ENCODE data around the gene TSPEAR.

TSPEAR gene

GRCh38 chr21:44571844-44572782 lies 139.3 kb downstream of the TSPEAR start:
- Histone ChIP-seq H3K79me2 (ENCODE audit: insufficient read depth, low read length) (no peaks in the 10 kb centered on the region), H3K36me3 (ENCODE audit: insufficient read depth, low read length) (no peaks in the 10 kb centered on the region; the same call in 1 of the 2 replicates), H3K4me2 (ENCODE audit: low read length) (no peak overlapping the region), H4K20me1 (ENCODE audit: insufficient read depth, low read length) (no peaks in the 10 kb centered on the region), H3K9me3 (ENCODE audit: low read length) (peaks cover under 1% of the 10 kb centered on the region; the same call in 1 of the 2 replicates), H3K9me2 (ENCODE audit: low read depth, low read length) (no peaks in the 10 kb centered on the region), H3K27me3 (ENCODE audit: insufficient read depth, low read length) (peaks cover 8% of the 10 kb centered on the region; the same call in 1 of the 2 replicates), H3K9ac (ENCODE audit: low read length) (no peak overlapping the region), H2AFZ (ENCODE audit: low read length) (no peak overlapping the region), H3K27ac (ENCODE audit: low read depth, low read length, poor library complexity, severe bottlenecking) (no peak overlapping the region), H3K4me1 (ENCODE audit: insufficient read depth, low read length, severe bottlenecking) (no peaks in the 10 kb centered on the region), H3F3A (ENCODE audit: insufficient read depth, low read length) (no peaks in the 10 kb centered on the region), H3K4me3 (ENCODE audit: low read depth, low read length, poor library complexity, severe bottlenecking) (no peak overlapping the region)
- TF ChIP-seq CTCF (IDR thresholded peaks at IDR 0.05; ENCODE audit: low read length), result no peak
- no peak for TF ChIP-seq EZH2 (IDR thresholded peaks at IDR 0.05; ENCODE audit: borderline replicate concordance, low read length)

GRCh38 chr21:44571296-44571695 lies 140.1 kb downstream of the TSPEAR start:
- Histone ChIP-seq H3K27ac (ENCODE audit: low read depth, low read length, poor library complexity, severe bottlenecking) (no peak overlapping the region), H2AFZ (ENCODE audit: low read length) (no peak overlapping the region)
- TF ChIP-seq EZH2 (IDR thresholded peaks at IDR 0.05; ENCODE audit: borderline replicate concordance, low read length) (no peak), CTCF (IDR thresholded peaks at IDR 0.05; ENCODE audit: low read length) (no peak)

GRCh38 chr21:44569861-44570517 lies 141.4 kb downstream of the TSPEAR start:
- H3K9me2 ChIP-seq (ENCODE audit: low read depth, low read length), result no peaks in the 10 kb centered on the region
- no peak overlapping the region for H3K4me3 ChIP-seq (ENCODE audit: low read depth, low read length, poor library complexity, severe bottlenecking)
- H4K20me1 ChIP-seq (ENCODE audit: insufficient read depth, low read length), result no peaks in the 10 kb centered on the region
- H3F3A ChIP-seq (ENCODE audit: insufficient read depth, low read length), result no peaks in the 10 kb centered on the region
- TF ChIP-seq CTCF (IDR thresholded peaks at IDR 0.05; ENCODE audit: low read length) (no peak), EZH2 (IDR thresholded peaks at IDR 0.05; ENCODE audit: borderline replicate concordance, low read length) (no peak)
- peaks cover 8% of the 10 kb centered on the region; the same call in 1 of the 2 replicates for H3K27me3 ChIP-seq (ENCODE audit: insufficient read depth, low read length)
- no peaks in the 10 kb centered on the region for H3K9me3 ChIP-seq (ENCODE audit: low read length)
- H3K9ac ChIP-seq (ENCODE audit: low read length), result no peak overlapping the region
- H3K27ac ChIP-seq (ENCODE audit: low read depth, low read length, poor library complexity, severe bottlenecking), result no peak overlapping the region
- H2AFZ ChIP-seq (ENCODE audit: low read length), result no peak overlapping the region
- no peaks in the 10 kb centered on the region for H3K4me1 ChIP-seq (ENCODE audit: insufficient read depth, low read length, severe bottlenecking)
- H3K79me2 ChIP-seq (ENCODE audit: insufficient read depth, low read length), result no peaks in the 10 kb centered on the region
- no peak overlapping the region for H3K4me2 ChIP-seq (ENCODE audit: low read length)
- no peaks in the 10 kb centered on the region for H3K36me3 ChIP-seq (ENCODE audit: insufficient read depth, low read length)

More at GRCh38 chr21:44571296-44571695, 140.1 kb downstream of the TSPEAR start:
- no peak overlapping the region for H3K4me2 ChIP-seq (ENCODE audit: low read length)
- H3F3A ChIP-seq (ENCODE audit: insufficient read depth, low read length), result no peaks in the 10 kb centered on the region
- no peaks in the 10 kb centered on the region for H4K20me1 ChIP-seq (ENCODE audit: insufficient read depth, low read length)
- no peaks in the 10 kb centered on the region for H3K9me2 ChIP-seq (ENCODE audit: low read depth, low read length)
- no peaks in the 10 kb centered on the region for H3K36me3 ChIP-seq (ENCODE audit: insufficient read depth, low read length)
- H3K9me3 ChIP-seq (ENCODE audit: low read length), result no peaks in the 10 kb centered on the region
- H3K4me1 ChIP-seq (ENCODE audit: insufficient read depth, low read length, severe bottlenecking), result no peaks in the 10 kb centered on the region
- H3K9ac ChIP-seq (ENCODE audit: low read length), result no peak overlapping the region
- H3K4me3 ChIP-seq (ENCODE audit: low read depth, low read length, poor library complexity, severe bottlenecking), result no peak overlapping the region
- peaks cover 8% of the 10 kb centered on the region; the same call in 1 of the 2 replicates for H3K27me3 ChIP-seq (ENCODE audit: insufficient read depth, low read length)
- H3K79me2 ChIP-seq (ENCODE audit: insufficient read depth, low read length), result no peaks in the 10 kb centered on the region
